ENCODE measurements around the gene ARHGEF9.

DNA sequence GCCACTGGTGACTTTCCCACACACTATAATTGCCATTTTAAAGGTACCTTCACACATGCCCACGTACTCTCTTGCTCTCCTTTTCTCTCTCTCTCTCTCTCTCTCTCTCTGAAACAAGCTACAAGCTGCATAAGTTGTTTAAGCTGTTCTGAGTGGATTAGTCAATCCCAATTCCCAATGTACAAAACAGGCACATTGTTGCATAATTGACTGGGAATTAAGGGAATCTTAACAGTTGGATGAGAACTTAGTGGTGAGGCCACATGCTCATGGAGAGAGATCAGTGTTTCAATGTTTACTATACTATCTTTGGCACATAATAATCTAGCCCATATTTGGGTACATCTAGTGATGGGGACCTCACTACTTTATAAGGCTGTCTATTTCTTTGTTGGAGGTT is 123.3 kb downstream of the ARHGEF9 start:
- TF ChIP-seq POLR2A (IDR thresholded peaks at IDR 0.05) (no peak), CTCF (IDR thresholded peaks at IDR 0.05 in 8 of 11, conservative IDR thresholded peaks at IDR 0.05 in 3 of 11) (no peak), POLR2AphosphoS5 (IDR thresholded peaks at IDR 0.05) (no peak)
